HepG2 (cell line): ENCODE results near the gene MPPE1. TPM values are rescaled to one million over a fixed set of nuclear protein-coding genes. Genes with fewer than 3 reads are reported as not detected.
A peak's percentile ranks its signal among the peaks of the same experiment; 100 is the strongest.

Source experiments
- GRHL1 ChIP-seq: sonication (generic); formaldehyde crosslinking; conservative IDR thresholded peaks from 2 replicates; pipeline ENCODE4 v1.8.0; 2022; ENCODE audit warnings: missing genetic modification reagents
- GTF3A ChIP-seq: sonication (generic); formaldehyde crosslinking; conservative IDR thresholded peaks from 2 replicates; pipeline ENCODE4 v1.4.0; 2020; ENCODE audit warnings: mild to moderate bottlenecking, missing genetic modification reagents
- RAD51 ChIP-seq: fragments of 450-650 bp; IDR thresholded peaks from 2 replicates; pipeline ENCODE4 v1.6.1; 2016; ENCODE audit warnings: borderline replicate concordance
- TOPORS ChIP-seq: sonication (generic); formaldehyde crosslinking; IDR thresholded peaks from 2 replicates; pipeline ENCODE4 v1.8.0; 2023; ENCODE audit warnings: mild to moderate bottlenecking, missing genetic modification reagents
- TRAFD1 ChIP-seq: sonication (generic); formaldehyde crosslinking; IDR thresholded peaks from 2 replicates; pipeline ENCODE4 v1.5.1; 2020; ENCODE audit warnings: missing genetic modification reagents, mild to moderate bottlenecking, borderline replicate concordance
- ZBTB34 ChIP-seq: sonication (generic); formaldehyde crosslinking; IDR thresholded peaks from 2 replicates; pipeline ENCODE4 v1.8.0; 2022; ENCODE audit warnings: mild to moderate bottlenecking, missing genetic modification reagents
- ZBTB46 ChIP-seq: sonication (generic); formaldehyde crosslinking; IDR thresholded peaks from 2 replicates; pipeline ENCODE4 v1.4.0; 2020; ENCODE audit warnings: mild to moderate bottlenecking, missing genetic modification reagents, borderline replicate concordance
- ZKSCAN8 ChIP-seq: IDR thresholded peaks from 2 replicates; pipeline ENCODE4 v1.6.1; 2016; ENCODE audit warnings: borderline replicate concordance, missing genetic modification reagents, missing compliant biosample characterization
- ZNF205 ChIP-seq: IDR thresholded peaks from 2 replicates; pipeline ENCODE4 v1.6.1; 2018; ENCODE audit warnings: missing biosample characterization, missing genetic modification reagents
- ZNF318 ChIP-seq: sonication (generic); formaldehyde crosslinking; IDR thresholded peaks from 2 replicates; pipeline ENCODE4 v1.4.0; 2020; ENCODE audit warnings: mild to moderate bottlenecking, missing genetic modification reagents
- ZNF430 ChIP-seq: sonication (generic); formaldehyde crosslinking; IDR thresholded peaks from 2 replicates; pipeline ENCODE4 v1.9.0; 2021; ENCODE audit warnings: mild to moderate bottlenecking, missing genetic modification reagents
- ZNF619 ChIP-seq: sonication (generic); formaldehyde crosslinking; IDR thresholded peaks from 2 replicates; pipeline ENCODE4 v1.4.0; 2020; ENCODE audit warnings: mild to moderate bottlenecking, missing genetic modification reagents
- ZNF780A ChIP-seq: sonication (generic); formaldehyde crosslinking; IDR thresholded peaks from 2 replicates; pipeline ENCODE4 v1.8.0; 2022; ENCODE audit warnings: mild to moderate bottlenecking, missing genetic modification reagents, moderate library complexity
- polyA plus RNA-seq, 8 experiments: library from polyadenylated mRNA; depleted of rRNA in 3 of 8; stranded (reverse) in 7 of 8; unstranded in 1 of 8; fragments of >200 nt; fragmentation: Illumina TruSeq in 4 of 8; extraction: Trizol in 4 of 8; gene quantifications; 2 replicates each; pipeline versions ENCODE4 v1.2.1 to v1.2.3, GENCODE V29; 2011 to 2016; ENCODE audit warnings: low read depth in 4 of 8, missing spikeins in 1 of 8, mixed read lengths in 1 of 8; ENCODE audit not compliant: insufficient read depth in 1 of 8
- total RNA-seq, 5 experiments: library from RNA; depleted of rRNA; stranded (reverse); fragments of >200 nt; fragmentation: Illumina TruSeq; extraction: Trizol; gene quantifications; 2 replicates each; pipeline ENCODE4 v1.2.3, GENCODE V29; 2016; ENCODE audit warnings: low read depth in 1 of 5

Gene MPPE1
- total and polyA plus RNA-seq, 2 of the 13 experiments (the other 11 are each of a cell fraction or from before 2014, with no cell fraction given): 9.6 to 11.9 TPM

GRCh38 chr18:11857177-11857887 is 50.8 kb downstream of the MPPE1 start (continued):
- TF ChIP-seq GRHL1 (no peak), ZNF205 (CRISPR knock-in tag) (0 out of 2 replicates have a peak, but pooled peaks have one; percentile 40), TOPORS (no peak), ZBTB46 (CRISPR knock-in tag) (no peak), ZNF780A (CRISPR knock-in tag) (no peak), RAD51 (peak; percentile 44; the same call in 1 of the 2 replicates), ZNF318 (CRISPR knock-in tag) (no peak), ZNF430 (CRISPR knock-in tag) (peak; percentile 55; the same call in 1 of the 2 replicates), ZKSCAN8 (peak; percentile 53; the same call in 1 of the 2 replicates), ZNF619 (CRISPR knock-in tag) (no peak), GTF3A (CRISPR knock-in tag) (no peak), TRAFD1 (no peak), ZBTB34 (CRISPR knock-in tag) (no peak)
